Measurements from ENCODE around the gene PTCHD1.

GRCh38 chrX:23385242-23385641 lies 50.6 kb downstream of the PTCHD1 start:
- TF ChIP-seq EZH2phosphoT487 (conservative IDR thresholded peaks at IDR 0.05; ENCODE audit: low read length) = no peak
- no peak for TF ChIP-seq CTCF (IDR thresholded peaks at IDR 0.05; ENCODE audit: insufficient read depth, low read length, poor library complexity, severe bottlenecking)
